ENCODE results near the gene NRCAM.

Gene NRCAM

GRCh38 chr7:108308276-108308675, 148.0 kb downstream of the NRCAM start:
- no peak for DNase-seq (ENCODE audit: low spot score)

- DNase-seq (ENCODE audit: low spot score) = no peak
Measured at GRCh38 chr7:108307595-108307994, 148.6 kb downstream of the NRCAM start.

DNA sequence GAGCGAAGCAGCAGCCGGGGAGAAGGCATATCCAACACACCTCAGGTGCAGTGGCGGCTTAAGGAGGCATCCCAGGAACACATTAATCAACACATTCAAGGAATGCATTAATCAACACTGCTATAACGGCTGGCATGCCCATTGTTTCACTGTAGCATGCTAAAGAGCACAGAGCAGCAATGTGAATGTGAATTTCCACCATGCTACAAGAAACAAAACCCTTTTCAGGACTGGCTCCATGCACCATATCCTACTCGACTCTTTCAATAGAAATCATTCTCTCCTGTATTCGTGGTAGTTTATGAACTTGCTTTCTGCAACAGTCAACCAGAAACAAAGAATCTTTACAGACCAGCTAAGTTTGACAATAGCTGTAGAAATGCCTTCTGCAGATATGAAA, 149.0 kb downstream of the NRCAM start:
- no peak for DNase-seq (ENCODE audit: low spot score)

DNA sequence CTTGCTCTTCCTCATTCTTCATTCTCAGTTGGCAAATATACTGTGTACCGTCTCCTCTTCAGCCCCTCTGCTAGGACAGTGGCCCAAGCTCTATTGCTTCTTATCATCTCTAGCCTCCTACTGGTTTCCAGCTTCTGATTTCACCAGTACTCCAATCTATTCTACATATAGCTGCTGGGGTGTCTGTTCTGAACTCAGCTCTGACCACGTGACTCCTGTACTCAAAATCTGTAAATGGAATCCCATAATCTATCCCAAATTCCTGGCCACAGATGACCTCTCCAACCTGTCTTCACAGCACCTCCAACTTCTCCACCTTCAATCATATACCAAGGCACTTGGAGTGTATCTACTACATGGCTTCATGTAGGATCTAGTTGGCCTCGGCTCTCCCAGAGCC, 152.9 kb downstream of the NRCAM start:
- DNase-seq (ENCODE audit: low spot score) = no peak

DNA sequence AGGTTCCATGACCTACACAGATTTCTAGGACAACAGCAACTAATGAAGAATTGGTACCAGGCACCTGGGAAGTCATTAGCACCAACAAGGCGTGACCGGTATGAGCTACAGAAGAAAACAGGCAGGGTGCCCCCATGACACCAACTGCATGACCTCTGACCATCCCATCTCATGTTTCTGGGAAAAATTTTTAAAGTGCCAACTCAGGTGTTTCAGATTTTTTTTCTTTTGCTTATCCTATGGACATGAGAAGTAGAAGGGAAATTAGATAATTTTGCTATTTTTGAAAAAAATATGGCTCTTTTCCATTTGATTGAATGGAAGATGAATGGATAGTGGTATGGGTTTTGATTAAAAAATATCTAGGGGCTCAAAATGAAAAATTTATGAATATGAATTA, 154.8 kb downstream of the NRCAM start:
- no peak for DNase-seq (ENCODE audit: low spot score)

DNA sequence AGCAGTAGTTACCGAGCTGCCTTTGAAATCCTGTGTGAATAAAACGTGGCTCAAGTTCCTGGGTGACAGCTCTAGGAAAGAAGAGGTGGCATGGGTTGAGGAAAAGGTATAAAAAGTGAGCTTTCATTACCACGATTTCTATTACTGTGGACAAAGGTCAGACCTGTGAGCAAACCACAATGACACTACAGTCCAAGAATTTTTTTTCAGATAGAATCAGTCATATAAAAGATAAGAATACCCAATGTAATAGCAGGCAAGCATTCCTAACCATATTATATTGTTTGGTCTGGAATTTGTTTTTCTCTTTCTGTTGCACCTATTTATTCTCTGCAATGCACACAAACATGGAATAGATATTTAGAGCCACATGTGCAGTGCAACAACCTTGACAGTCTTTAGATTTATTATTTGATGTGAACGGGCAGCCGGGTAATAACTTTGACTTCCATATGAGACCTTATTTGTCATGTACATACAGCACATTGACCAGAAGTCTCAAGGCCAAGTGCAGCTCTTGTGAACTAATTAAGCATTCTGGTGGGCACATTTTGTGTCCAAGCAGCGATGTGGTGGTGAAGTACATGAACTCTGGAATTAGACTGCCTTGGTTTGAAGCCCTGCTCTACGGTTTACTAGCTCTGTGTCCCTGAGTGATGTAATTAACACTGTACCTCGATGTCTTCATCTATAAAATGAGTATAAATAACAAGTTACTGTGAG, 156.8 kb downstream of the NRCAM start:
- peak; percentile 88 for DNase-seq (ENCODE audit: low spot score)

DNA sequence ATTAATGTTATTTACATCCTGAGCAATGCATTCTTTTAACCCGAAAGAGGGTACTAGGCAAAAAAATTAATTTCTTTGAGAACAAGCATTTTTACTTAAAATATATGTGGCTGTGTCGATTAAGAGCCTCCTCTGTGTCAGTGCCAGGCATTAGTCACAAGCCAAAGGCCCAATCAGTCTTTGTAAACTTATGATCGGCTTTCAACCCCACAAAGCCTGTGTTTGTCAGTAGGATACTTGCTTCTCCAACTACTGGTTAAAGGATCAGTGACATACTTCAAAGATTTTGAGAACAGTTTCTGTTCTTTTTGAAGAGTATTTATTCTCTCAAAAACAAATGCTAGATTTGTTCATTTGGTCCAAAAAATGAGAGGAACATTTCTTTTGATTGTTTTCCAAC, 159.3 kb downstream of the NRCAM start:
- DNase-seq (ENCODE audit: low spot score) = no peak

DNA sequence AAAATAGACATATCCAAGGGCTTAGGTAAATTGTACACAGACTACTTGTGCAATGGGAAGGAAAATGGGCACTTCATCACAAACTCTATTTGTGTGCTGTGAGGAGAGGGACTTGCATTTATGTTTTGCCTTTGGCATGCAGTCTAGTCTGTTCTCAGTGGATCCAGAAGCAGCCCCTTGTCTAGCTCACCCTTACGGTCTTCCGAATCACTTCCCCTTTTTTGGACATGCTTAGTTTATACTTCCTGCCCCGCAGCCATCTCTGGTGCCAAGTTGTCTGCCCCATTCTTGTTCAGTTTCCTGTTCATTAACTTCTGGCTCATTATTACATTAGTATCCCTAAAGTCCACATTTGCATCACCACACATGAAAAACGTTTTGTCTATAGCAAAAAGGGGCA, 161.6 kb downstream of the NRCAM start:
- no peak for DNase-seq (ENCODE audit: low spot score)

DNA sequence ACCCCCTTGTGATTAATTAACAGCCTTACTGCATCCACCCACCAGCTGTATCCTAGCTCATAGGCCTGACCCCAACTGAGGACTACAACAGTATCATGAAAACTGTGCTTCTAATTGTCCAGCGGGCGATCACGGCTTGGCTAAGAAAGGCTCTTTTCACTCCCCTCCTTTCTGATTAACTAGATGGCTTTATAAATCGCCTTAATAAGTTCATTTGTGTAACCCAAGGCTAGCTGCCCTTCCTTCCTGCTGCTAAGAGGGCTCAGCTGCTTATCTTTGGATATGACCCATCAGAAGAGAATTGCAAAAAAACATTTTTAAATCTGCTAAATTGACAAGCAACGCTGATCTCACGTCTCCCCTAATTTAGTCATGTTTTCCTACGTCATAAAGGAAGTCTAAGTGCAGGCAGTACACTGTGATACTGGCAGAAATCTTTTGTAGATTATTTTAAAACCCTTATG, 163.1 kb downstream of the NRCAM start:
- DNase-seq (ENCODE audit: low spot score) = no peak

- no peak for DNase-seq (ENCODE audit: low spot score)
Measured at GRCh38 chr7:108292541-108292940, 163.7 kb downstream of the NRCAM start.

GRCh38 chr7:108291791-108292440, 164.3 kb downstream of the NRCAM start:
- DNase-seq (ENCODE audit: low spot score) = no peak

GRCh38 chr7:108291152-108291508, 165.1 kb downstream of the NRCAM start:
- no peak for DNase-seq (ENCODE audit: low spot score)

- DNase-seq (ENCODE audit: low spot score) = no peak
Measured at GRCh38 chr7:108290459-108291151, 165.6 kb downstream of the NRCAM start.

DNA sequence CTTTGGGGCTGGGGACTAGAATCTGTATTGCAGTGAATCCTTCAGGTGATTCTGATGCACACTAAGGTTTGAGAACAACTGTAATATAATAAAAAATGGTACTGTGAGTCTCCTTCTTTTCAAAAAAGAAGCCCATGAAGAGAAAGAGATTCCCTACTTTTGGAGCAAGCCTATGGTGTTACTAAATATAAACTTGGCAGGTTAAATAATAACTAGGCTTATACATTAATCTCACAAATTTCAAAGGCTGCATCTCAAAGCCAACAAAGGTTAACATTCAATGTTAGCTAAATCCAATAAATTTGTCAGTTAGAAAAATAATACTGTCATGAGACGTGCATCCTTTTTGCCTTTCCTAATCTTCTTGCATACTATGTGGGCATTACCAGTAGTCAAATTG, 166.4 kb downstream of the NRCAM start:
- DNase-seq (ENCODE audit: low spot score) = no peak

DNA sequence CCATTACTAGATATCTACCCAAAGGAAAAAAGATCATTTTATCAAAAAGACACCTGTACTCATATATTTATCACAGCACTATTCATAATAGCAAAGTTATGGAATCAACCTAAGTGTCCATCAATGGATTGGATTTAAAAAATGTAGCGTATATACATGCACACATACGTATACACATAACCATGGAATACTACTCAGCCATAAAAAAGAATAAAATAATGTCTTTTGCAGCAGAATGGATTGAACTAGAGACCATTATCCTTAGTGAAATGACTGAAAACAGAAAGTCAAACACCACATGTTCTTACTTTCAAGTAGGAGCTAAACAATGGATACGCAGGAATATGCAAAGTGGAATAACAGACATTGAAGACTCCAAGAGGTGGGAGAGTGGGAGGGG, 168.4 kb downstream of the NRCAM start:
- DNase-seq (ENCODE audit: low spot score) = no peak

- DNase-seq (ENCODE audit: low spot score) = no peak
Measured at GRCh38 chr7:108286290-108286904, 169.8 kb downstream of the NRCAM start.

DNA sequence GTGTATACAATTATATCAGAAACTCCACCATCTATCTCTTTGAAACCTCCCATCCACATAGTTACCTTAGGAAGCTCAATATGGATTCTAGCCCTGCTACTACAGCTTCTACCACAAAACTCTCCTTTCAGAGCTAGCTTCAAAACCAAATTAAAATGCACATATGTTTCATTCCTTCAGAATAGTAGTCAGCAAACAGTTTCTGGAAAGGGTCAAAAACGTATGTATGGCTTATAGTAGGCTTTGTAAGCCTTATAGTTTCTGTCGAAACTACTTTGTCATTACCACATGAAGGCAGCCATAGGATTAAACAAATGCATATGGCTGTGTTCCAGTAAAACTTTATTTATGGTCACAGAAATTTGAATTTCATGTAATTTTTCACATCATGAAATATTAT, 170.5 kb downstream of the NRCAM start:
- no peak for DNase-seq (ENCODE audit: low spot score)

GRCh38 chr7:108285003-108285368, 171.2 kb downstream of the NRCAM start:
- no peak for DNase-seq (ENCODE audit: low spot score)

DNA sequence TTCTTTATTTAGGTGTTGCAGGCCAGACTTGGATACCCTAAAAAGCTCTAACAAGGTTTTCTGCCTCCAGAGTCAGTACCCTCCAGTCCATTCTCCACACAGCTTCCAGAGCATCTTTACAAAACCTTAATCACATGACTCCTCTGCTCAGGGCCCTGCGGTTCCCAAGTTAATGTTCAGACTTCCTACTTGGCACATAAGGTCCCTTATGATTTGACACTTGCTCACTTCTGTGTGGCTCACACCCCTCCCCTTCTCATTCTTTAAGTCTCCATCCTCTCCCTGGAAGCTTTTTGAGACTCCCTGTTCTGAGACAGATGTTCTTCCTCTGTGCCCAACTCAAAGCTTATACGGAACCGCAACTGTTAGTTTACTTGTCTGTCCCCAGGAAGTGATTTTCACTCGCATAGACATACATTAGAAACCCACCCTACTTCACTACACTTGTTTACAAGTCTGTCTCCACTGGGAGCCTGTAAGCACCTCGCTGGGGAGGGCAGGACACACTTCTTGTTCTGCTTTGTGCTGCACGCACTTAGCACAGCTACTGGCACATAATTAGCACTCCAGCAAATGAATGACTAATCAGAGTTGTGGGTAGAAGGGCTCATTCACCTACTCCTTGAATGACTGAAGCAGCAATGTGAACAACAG, 171.8 kb downstream of the NRCAM start:
- no peak for DNase-seq (ENCODE audit: low spot score)

- no peak for DNase-seq (ENCODE audit: low spot score)
Measured at GRCh38 chr7:108283252-108283651, 173.0 kb downstream of the NRCAM start.

DNA sequence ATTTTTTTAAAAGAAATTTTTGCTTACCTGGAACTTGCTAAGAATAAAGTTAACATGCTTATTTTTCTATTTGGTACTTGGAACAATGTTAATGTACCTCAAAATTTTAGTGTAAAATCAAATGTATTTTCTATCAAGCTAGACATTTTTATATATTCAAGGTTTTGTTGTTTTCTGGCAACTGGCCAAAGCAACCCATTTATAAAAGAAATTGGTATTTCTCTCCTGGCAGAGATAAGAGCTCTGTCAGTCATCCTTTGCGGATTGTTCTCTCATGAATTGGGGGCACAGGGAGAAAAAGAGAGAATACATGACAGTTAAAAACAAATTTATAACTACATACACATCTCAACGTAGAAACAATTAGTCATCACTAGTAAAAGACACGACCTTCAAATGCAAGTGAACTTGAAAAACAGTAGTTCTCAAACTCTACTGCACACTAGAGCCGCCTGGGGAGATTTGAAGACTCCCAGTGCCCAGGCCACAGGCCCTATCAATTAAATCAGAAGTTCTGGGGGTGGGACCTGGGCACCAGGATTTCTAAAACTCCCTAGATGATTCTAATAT, 173.7 kb downstream of the NRCAM start:
- DNase-seq (ENCODE audit: low spot score) = no peak

GRCh38 chr7:108280136-108280535, 176.1 kb downstream of the NRCAM start:
- DNase-seq (ENCODE audit: low spot score) = no peak

Measured in LoVo (cell line).